GM18519 (cell line): Measurements from ENCODE around the gene FTSJ3.
"Not testable (repeated sequence)": the region's sequence is repeated elsewhere in the genome, so short reads cannot be mapped to it uniquely, and the experiment has no call there.

Experiments used
- ATAC-seq: cut with Tn5 transposase; IDR thresholded peaks from one replicate; pipeline ENCODE4 v1.9.1; 2021; ENCODE audit warnings: mild to moderate bottlenecking, moderate library complexity; ENCODE audit not compliant: unreplicated experiment, low FRiP score

Gene FTSJ3

DNA sequence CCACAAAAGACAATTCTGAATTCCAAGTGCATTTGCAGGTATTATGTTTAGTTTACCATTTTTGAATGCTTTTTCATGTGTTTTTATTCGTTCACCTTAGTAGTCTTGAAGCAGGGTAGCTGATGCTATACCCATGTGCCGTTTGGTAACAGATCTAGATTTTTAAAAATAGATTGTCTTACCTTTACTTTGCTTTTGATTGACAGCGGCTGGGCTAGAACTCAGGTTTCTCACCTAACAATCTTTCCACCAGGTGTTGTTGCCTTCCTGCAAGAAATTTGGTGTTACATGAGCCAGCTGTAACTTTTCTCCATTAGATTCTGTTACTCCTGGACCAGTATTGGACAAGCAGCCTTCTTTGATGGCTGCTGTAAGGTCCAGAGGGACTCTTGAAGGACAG is 1.5 kb upstream of the FTSJ3 start:
- no peak for ATAC-seq

GRCh38 chr17:63827801-63828221 is 348 bp upstream of the FTSJ3 start:
- ATAC-seq, result no peak

DNA sequence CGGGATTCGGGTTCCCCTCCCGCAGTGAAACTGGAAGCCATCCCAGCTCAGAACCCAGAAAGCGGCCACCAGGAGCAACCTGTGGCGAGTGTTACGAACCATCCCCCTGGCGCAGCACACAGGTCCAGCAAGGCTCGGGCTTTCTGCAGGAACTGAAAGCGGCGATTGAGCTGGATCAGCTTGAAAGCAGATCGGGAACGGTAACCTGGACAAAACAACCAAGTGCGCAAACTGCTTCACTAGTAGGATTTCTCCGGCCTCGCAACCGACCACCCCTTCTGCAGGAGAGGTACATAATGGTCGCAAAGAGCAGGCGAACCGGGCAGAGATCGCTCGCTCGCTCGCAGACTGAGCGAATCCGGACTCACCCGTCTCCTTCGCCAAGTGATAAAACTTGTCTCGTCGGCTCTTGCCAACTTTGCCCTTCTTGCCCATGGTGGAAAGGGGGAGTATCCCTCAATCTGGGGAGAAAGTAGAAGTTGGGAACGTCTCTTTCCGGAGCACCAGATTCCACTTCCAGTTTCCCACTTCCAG is 928 bp downstream of the FTSJ3 start:
- ATAC-seq, result no peak

DNA sequence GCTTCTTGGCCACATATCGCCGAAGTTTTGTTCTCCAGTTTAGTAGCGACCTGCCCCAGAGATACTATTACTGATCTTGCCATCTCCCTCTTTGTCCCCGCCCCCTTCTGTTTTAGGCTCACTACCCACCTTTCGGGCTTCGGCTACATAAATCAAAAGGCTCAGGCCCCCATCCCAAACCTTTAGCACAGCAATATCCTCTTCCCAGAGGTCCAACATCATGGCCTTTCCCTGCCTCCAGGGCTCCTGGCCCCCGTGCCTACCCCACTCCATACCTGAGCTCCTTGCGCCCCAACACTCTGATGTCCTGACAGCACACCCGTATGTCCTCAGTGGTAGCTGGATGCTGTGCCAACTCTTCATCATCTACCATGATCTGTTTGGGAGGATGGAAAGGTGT is 3.1 kb downstream of the FTSJ3 start:
- no peak for ATAC-seq

GRCh38 chr17:63823659-63824331 is 3.7 kb downstream of the FTSJ3 start:
- no peak for ATAC-seq

DNA sequence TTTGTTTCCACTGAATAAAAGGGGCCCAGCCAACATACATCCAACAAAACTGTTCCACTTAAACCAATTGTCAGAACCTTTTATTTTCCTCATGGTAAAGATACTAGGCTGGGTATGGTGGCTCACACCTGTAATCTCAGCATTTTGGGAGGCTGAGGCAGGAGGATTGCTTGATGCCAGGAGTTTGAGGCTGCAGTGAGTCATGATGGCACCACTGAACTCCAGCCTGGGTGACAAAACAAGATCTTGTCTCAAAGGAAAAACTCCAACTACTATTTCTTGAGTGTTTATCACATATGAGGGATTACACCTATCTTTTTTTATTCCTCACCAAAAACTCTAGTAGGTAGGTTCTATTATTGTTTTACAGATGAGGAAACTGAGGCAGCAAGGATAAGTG is 4.9 kb downstream of the FTSJ3 start:
- ATAC-seq, result no peak

DNA sequence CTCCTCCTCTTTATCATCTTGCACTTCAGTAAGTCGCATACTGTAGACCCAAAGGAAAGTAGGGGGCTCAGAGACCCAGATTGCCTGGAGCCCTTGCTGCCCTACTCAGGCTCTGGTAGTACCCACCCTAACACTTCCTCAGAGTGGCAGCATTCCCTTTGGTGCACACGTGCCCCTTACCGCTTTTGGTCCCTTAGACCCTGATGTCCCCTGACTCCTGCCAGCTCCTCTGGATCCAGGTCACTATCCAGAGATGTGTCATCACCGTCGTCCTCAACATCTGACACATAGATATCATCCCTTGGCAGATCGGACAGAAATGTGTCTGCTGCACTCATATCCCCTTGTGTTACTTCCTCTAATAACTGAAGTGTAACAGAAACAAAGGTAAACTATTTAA is 5.7 kb downstream of the FTSJ3 start:
- ATAC-seq, result no peak

GRCh38 chr17:63820963-63821561 is 6.4 kb downstream of the FTSJ3 start:
- no peak for ATAC-seq

GRCh38 chr17:63819585-63820537 is 7.6 kb downstream of the FTSJ3 start:
- no peak for ATAC-seq

DNA sequence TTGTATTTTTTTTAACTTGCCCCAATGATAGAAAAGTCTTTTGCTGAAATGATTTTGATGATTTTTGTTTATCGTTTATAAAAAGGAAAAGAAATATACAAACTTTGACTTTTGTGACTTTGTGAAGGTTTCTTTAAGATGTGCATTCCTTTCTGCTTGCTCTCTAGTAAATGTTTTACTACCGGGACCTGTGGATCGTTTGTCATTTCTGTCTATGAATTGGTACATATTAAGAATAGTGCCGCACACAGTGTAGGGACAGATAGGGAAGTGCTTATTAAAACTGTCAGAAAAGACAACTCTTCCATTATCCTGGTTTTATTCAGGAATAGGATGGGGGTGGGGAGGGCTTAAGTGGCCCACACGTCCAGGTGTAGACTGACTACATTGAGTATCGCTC is 8.3 kb downstream of the FTSJ3 start:
- ATAC-seq, result no peak

GRCh38 chr17:63817736-63818385 is 9.6 kb downstream of the FTSJ3 start:
- no peak for ATAC-seq

GRCh38 chr17:63816669-63817068 is 10.8 kb downstream of the FTSJ3 start:
- ATAC-seq, result no peak

GRCh38 chr17:63816123-63816522 is 11.3 kb downstream of the FTSJ3 start:
- no peak for ATAC-seq

- no peak for ATAC-seq
These were observed 17.5 kb downstream of the FTSJ3 start for GRCh38 chr17:63809970-63810369.

DNA sequence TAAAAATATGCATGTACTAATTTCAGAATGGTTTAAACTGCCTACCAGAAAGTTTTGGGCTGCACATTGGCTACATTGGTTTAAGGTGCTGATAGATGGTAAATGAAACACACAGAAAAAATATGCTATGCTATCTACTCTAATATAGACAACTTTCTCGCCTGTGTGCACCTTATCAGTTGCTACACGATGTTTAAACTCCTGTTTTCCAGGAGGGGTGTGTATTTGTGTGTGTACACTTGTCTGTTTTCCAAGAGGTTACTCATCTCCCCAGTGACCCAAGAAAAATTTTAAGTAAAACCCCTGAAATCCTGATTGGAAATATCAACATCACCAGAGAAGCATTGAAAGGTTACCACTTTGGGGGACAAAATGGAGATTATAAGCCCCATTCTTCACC is 21.9 kb downstream of the FTSJ3 start:
- no peak for ATAC-seq

- no peak for ATAC-seq
These were observed 23.1 kb downstream of the FTSJ3 start for GRCh38 chr17:63804328-63804727.

- ATAC-seq, result no peak
These were observed 26.7 kb downstream of the FTSJ3 start for GRCh38 chr17:63800783-63801182.

DNA sequence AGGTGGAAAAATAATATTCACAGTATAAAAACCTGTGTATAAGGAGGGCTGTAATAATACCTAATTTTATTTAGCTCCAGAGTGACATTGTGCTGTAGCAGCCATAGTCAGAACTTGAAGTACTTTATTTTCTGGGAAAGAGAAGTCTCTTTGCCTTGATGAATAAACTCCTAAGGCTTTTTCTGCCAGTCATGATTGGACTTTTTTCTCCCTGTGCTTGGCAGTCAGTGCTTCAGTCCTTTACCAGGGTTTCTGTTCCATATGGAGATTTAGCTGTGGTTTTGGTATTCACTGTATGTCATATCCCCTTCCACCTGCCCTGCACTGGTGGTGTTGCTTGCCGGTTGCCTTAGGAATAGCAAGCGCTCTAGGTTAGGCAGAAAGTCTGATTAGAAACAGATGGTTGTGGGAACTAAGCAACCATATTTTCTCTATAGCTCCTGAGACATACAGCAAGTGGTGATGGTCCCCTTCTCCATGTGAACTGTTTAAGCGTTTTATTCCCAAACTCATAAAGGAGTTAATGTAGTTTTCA is 28.8 kb downstream of the FTSJ3 start:
- no peak for ATAC-seq

GRCh38 chr17:63796375-63796774 is 31.1 kb downstream of the FTSJ3 start:
- not testable (repeated sequence) for ATAC-seq

GRCh38 chr17:63792055-63792729 is 35.3 kb downstream of the FTSJ3 start:
- no peak for ATAC-seq
